GM18502 (cell line): ENCODE data around the gene HOXA7.

Experiments used
- ATAC-seq: cut with Tn5 transposase; IDR thresholded peaks from one replicate; pipeline ENCODE4 v1.9.1; 2021; ENCODE audit warnings: mild to moderate bottlenecking; ENCODE audit not compliant: unreplicated experiment, poor library complexity

The HOXA7 gene

GRCh38 chr7:27149842-27150567 lies 6.5 kb downstream of the HOXA7 start:
- ATAC-seq: no peak

GRCh38 chr7:27148756-27149641 lies 7.5 kb downstream of the HOXA7 start:
- ATAC-seq: no peak

GRCh38 chr7:27148031-27148755 lies 8.3 kb downstream of the HOXA7 start:
- no peak for ATAC-seq

- ATAC-seq: no peak
Observed at GRCh38 chr7:27147199-27148030, 9.1 kb downstream of the HOXA7 start, which contains the start of gene HOXA6. Gene HOXA6 (minus strand): TSS chr7:27147774. CDS start chr7:27147749, 25 bp downstream.

GRCh38 chr7:27146491-27147198 lies 9.8 kb downstream of the HOXA7 start:
- no peak for ATAC-seq

- no peak for ATAC-seq
Observed at GRCh38 chr7:27145914-27146412, 10.5 kb downstream of the HOXA7 start.

GRCh38 chr7:27145165-27145913 lies 11.1 kb downstream of the HOXA7 start:
- ATAC-seq: no peak

- ATAC-seq: no peak
Observed at GRCh38 chr7:27144781-27145164, 11.7 kb downstream of the HOXA7 start.

GRCh38 chr7:27143950-27144780 lies 12.3 kb downstream of the HOXA7 start:
- no peak for ATAC-seq

GRCh38 chr7:27143023-27143949 lies 13.2 kb downstream of the HOXA7 start, which contains the start of gene HOXA5:
Gene HOXA5 (minus strand): TSS chr7:27143681. CDS start chr7:27143607, 74 bp downstream.
- ATAC-seq: no peak

- no peak for ATAC-seq
Observed at GRCh38 chr7:27142580-27143022, 13.9 kb downstream of the HOXA7 start.

GRCh38 chr7:27141923-27142579 lies 14.4 kb downstream of the HOXA7 start:
- no peak for ATAC-seq

GRCh38 chr7:27141137-27141922 lies 15.1 kb downstream of the HOXA7 start:
- no peak for ATAC-seq

- no peak for ATAC-seq
Observed at GRCh38 chr7:27140126-27140857, 16.2 kb downstream of the HOXA7 start.
